Retinal pigment epithelial cell (primary cell): ENCODE results near the gene NFATC3.
"Not testable (repeated sequence)": the region's sequence is repeated elsewhere in the genome, so short reads cannot be mapped to it uniquely, and the experiment has no call there.

Experiments used
- DNase-seq: peaks from one replicate; pipeline ENCODE4 v3.0.0-alpha.2; 2010; ENCODE audit warnings: low read depth
- H3K4me3 ChIP-seq: 2 replicates; pipeline ENCODE4 v1.5.1; 2011; ENCODE audit warnings: mild to moderate bottlenecking, low read length, control low read depth, moderate library complexity
- TF ChIP-seq, protein P1 (sequence below): conservative IDR thresholded peaks from 2 replicates; pipeline ENCODE4 v1.5.1; 2011; ENCODE audit warnings: low read depth, low read length, control low read depth, inconsistent platforms

The NFATC3 gene

GRCh38 chr16:68113059-68113761 is 28.0 kb downstream of the NFATC3 start:
- H3K4me3 ChIP-seq: no peak overlapping the region
- TF ChIP-seq, protein P1, sequence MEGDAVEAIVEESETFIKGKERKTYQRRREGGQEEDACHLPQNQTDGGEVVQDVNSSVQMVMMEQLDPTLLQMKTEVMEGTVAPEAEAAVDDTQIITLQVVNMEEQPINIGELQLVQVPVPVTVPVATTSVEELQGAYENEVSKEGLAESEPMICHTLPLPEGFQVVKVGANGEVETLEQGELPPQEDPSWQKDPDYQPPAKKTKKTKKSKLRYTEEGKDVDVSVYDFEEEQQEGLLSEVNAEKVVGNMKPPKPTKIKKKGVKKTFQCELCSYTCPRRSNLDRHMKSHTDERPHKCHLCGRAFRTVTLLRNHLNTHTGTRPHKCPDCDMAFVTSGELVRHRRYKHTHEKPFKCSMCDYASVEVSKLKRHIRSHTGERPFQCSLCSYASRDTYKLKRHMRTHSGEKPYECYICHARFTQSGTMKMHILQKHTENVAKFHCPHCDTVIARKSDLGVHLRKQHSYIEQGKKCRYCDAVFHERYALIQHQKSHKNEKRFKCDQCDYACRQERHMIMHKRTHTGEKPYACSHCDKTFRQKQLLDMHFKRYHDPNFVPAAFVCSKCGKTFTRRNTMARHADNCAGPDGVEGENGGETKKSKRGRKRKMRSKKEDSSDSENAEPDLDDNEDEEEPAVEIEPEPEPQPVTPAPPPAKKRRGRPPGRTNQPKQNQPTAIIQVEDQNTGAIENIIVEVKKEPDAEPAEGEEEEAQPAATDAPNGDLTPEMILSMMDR: no peak
- DNase-seq: no peak

DNA sequence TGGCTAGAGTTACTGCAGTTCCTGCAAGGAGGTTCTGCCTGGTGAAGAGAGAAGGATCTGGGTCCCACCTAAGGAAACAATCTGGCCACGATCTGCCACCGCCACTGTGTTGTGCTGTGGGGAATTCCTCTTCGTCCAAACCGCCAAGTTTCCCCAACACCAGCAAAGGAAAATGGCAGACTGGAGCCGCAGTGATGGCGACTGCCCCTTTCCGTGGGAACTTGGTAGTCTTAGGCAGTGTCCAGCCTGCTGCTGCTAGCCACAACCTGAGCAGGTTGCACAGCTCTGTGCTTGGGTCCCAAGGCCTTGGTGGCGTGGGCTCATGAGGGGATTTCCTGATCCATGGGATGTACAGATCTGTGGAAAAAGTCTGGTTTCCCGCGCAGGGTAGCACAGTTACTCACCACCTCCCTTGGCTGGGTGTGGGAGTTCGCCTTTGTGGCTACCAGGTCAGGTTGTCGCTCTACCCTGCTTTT is 28.6 kb downstream of the NFATC3 start:
- H3K4me3 ChIP-seq: no peak overlapping the region
- TF ChIP-seq, protein P1: no peak
- no peak for DNase-seq

DNA sequence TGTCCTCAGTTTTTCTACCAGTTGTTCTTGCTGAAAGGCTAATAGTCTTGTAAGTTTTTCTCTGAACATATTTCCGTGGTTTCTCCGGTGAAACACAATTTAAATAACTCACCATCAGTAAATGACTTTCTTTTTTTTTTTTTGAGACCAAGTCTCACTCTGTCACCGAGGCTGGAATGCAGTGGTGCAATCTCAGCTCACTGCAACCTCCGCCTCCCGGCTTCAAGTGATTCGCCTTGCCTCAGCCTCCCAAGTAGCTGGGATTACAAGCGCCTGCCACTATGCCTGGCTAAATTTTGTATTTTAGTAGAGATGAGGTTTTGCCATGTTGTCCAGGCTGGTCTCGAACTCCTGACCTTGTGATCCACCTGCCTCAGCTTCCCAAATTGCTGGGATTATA is 29.8 kb downstream of the NFATC3 start:
- not testable (repeated sequence) for H3K4me3 ChIP-seq, DNase-seq

DNA sequence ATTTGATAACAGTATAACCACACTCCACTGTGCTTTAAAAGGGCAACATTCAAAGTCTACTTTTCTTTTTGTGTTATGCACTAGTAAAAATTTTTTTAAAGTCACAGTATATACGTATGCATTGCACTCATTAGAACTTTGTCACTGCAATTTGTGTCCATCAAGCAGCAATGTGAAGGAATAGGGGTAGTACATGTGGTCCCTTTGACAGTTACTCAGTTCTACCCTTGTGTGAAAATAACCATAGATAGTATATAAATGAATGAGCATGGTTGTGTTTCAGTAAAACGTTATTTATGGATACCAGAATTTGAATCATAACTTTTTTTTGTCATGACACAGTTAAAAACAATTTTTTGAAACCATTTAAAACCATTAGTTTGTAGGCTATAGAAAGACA is 30.7 kb downstream of the NFATC3 start:
- no peak overlapping the region for H3K4me3 ChIP-seq
- DNase-seq: no peak
- TF ChIP-seq, protein P1: no peak

DNA sequence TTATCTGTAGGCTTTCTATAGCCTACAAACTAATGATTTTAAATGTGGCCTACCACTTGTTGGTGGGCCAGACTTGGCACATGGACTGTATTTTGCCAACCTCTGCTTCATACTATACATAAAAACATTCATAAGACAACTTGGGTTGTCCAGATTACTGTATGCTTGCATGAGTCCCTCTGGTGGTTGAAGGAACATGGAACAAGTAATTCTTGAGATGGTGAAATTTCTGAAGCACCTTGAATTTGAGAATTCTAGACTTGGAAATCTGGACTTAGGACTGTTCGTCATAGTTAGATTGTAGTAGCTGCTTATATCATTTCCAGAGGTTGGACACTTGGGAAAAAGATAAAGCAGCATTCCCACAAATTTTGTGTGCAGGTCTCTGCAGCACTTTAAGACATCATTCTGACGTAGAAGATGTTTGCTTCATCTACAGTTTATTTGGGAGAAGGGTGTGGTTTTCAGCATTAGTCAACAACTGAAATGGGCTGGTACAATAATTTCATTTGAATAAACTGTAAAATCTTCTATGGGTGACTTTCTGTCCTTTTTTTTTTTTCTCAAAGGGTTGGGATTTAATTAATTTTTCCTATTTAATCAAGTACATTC is 31.2 kb downstream of the NFATC3 start:
- H3K4me3 ChIP-seq: no peak overlapping the region
- DNase-seq: no peak
- TF ChIP-seq, protein P1: peak; percentile 65

DNA sequence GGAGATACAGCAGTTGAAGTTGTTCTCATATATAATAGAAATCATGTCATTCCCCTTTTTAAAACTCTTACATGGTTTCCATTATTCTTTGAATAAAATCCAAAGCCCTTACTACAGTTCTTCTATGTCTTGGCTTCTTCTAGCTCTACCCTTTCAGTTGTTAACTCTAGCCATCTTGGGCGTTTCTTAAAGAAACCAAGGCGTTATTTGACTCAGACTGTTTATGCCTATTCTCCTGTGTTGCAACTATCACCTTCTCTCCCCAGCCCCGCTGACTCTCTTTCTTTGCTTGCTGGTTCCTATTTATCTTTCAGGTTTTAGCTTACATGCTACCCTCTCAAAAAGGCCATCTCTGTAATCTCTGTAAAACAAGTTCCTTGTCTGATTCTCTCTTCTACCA is 32.7 kb downstream of the NFATC3 start:
- TF ChIP-seq, protein P1: no peak
- DNase-seq: no peak
- no peak overlapping the region for H3K4me3 ChIP-seq

- not testable (repeated sequence) for H3K4me3 ChIP-seq, DNase-seq
These were observed 33.8 kb downstream of the NFATC3 start for GRCh38 chr16:68118954-68119353.

DNA sequence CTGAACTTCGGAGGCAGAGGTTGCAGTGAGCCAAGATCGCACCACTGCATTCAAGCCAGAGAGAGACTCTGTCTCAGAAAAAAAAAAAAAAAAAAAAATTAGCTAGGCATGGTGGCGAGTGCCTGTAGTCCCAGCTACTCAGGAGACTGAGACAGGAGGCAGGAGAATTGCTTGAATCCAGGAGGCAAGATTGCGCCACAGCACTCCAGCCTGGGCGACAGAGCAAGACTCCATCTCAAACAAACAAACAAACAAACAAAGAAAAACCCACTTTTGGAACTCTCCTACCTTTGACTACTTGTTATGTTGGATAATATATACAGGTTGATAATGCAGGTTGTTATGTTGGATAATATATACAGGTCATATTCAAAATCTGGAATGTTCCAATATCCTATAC is 35.3 kb downstream of the NFATC3 start:
- not testable (repeated sequence) for DNase-seq, H3K4me3 ChIP-seq
